ENCODE measurements around the gene TNFAIP8L3.
"Not testable (repeated sequence)": the region's sequence is repeated elsewhere in the genome, so short reads cannot be mapped to it uniquely, and the experiment has no call there.

The TNFAIP8L3 gene

GRCh38 chr15:51094606-51095569 is at the start of gene TNFAIP8L3:
TNFAIP8L3 (minus strand) TSS chr15:51094906; CDS start chr15:51094595, 311 bp downstream.
- no peak for DNase-seq (ENCODE audit: low read depth in 2 of 2)

GRCh38 chr15:51144021-51144532 is 49.4 kb upstream of the TNFAIP8L3 start:
- no peak for DNase-seq (ENCODE audit: low read depth in 2 of 2)

GRCh38 chr15:51140347-51140746 is 45.6 kb upstream of the TNFAIP8L3 start:
- not testable (repeated sequence) for DNase-seq (ENCODE audit: low read depth in 2 of 2)

- DNase-seq (ENCODE audit: low read depth in 2 of 2): no peak
Observed at GRCh38 chr15:51139091-51139490, 44.4 kb upstream of the TNFAIP8L3 start.

- DNase-seq (ENCODE audit: low read depth in 2 of 2): no peak
Observed at GRCh38 chr15:51137880-51138430, 43.2 kb upstream of the TNFAIP8L3 start.

GRCh38 chr15:51137024-51137423 is 42.3 kb upstream of the TNFAIP8L3 start:
- no peak for DNase-seq (ENCODE audit: low read depth in 2 of 2)

- no peak for DNase-seq (ENCODE audit: low read depth in 2 of 2)
Observed at GRCh38 chr15:51135276-51135675, 40.6 kb upstream of the TNFAIP8L3 start.

GRCh38 chr15:51134416-51135199 is 39.9 kb upstream of the TNFAIP8L3 start:
- no peak for DNase-seq (ENCODE audit: low read depth in 2 of 2)

GRCh38 chr15:51133140-51133765 is 38.5 kb upstream of the TNFAIP8L3 start:
- DNase-seq (ENCODE audit: low read depth in 2 of 2): no peak

GRCh38 chr15:51132384-51133139 is 37.9 kb upstream of the TNFAIP8L3 start:
- no peak for DNase-seq (ENCODE audit: low read depth in 2 of 2)

- DNase-seq (ENCODE audit: low read depth in 2 of 2): no peak
Observed at GRCh38 chr15:51131596-51132290, 37.0 kb upstream of the TNFAIP8L3 start.

- no peak for DNase-seq (ENCODE audit: low read depth in 2 of 2)
Observed at GRCh38 chr15:51130344-51130743, 35.6 kb upstream of the TNFAIP8L3 start.

GRCh38 chr15:51129535-51130188 is 35.0 kb upstream of the TNFAIP8L3 start:
- DNase-seq (ENCODE audit: low read depth in 2 of 2): no peak

- DNase-seq (ENCODE audit: low read depth in 2 of 2): no peak
Observed at GRCh38 chr15:51128701-51129100, 34.0 kb upstream of the TNFAIP8L3 start.

- no peak for DNase-seq (ENCODE audit: low read depth in 2 of 2)
Observed at GRCh38 chr15:51126842-51127241, 32.1 kb upstream of the TNFAIP8L3 start.

GRCh38 chr15:51123002-51123401 is 28.3 kb upstream of the TNFAIP8L3 start:
- not testable (repeated sequence) for DNase-seq (ENCODE audit: low read depth in 2 of 2)

- no peak for DNase-seq (ENCODE audit: low read depth in 2 of 2)
Observed at GRCh38 chr15:51121631-51122225, 27.0 kb upstream of the TNFAIP8L3 start.

GRCh38 chr15:51121118-51121517 is 26.4 kb upstream of the TNFAIP8L3 start:
- DNase-seq (ENCODE audit: low read depth in 2 of 2): no peak

- no peak for DNase-seq (ENCODE audit: low read depth in 2 of 2)
Observed at GRCh38 chr15:51119120-51119519, 24.4 kb upstream of the TNFAIP8L3 start.
